MM.1S (cell line): ENCODE data around the gene RPS6KA3.

ENCODE experiments used
- DNase-seq: peaks from one replicate; pipeline ENCODE4 v3.0.0-alpha.2; 2015
- H2AFZ ChIP-seq: fragments of 300-600 bp; sonication (generic); 2 replicates; pipeline ENCODE4 v1.6.0; 2016; ENCODE audit warnings: antibody characterized with exemption, low read length
- H3F3A ChIP-seq: fragments of 300-600 bp; sonication (generic); 2 replicates; pipeline ENCODE4 v1.6.1; 2016; ENCODE audit warnings: mild to moderate bottlenecking, antibody characterized with exemption, low read length, moderate library complexity, mixed read lengths; ENCODE audit not compliant: insufficient read depth
- H3K27ac ChIP-seq: fragments of 300-600 bp; sonication (generic); 2 replicates; pipeline ENCODE4 v1.5.1; 2016; ENCODE audit warnings: mild to moderate bottlenecking, low read length
- H3K27me3 ChIP-seq: fragments of 300-600 bp; sonication (generic); replicated peaks from 2 replicates; pipeline ENCODE4 v1.6.0; 2016; ENCODE audit warnings: low read length; ENCODE audit not compliant: insufficient read depth
- H3K36me3 ChIP-seq: fragments of 300-600 bp; sonication (generic); replicated peaks from 2 replicates; pipeline ENCODE4 v1.6.1; 2016; ENCODE audit warnings: mild to moderate bottlenecking, low read length, mixed read lengths; ENCODE audit not compliant: insufficient read depth
- H3K4me1 ChIP-seq: fragments of 300-600 bp; sonication (generic); 2 replicates; pipeline ENCODE4 v1.6.1; 2016; ENCODE audit warnings: low read length, mixed read lengths
- H3K4me2 ChIP-seq: fragments of 300-600 bp; sonication (generic); 2 replicates; pipeline ENCODE4 v1.6.0; 2016; ENCODE audit warnings: low read depth, low read length
- H3K4me3 ChIP-seq: fragments of 300-600 bp; sonication (generic); 2 replicates; pipeline ENCODE4 v1.5.1; 2016; ENCODE audit warnings: low read length, mixed read lengths
- H3K79me2 ChIP-seq: fragments of 300-600 bp; sonication (generic); 2 replicates; pipeline ENCODE4 v1.6.1; 2016; ENCODE audit warnings: mixed run types, low read length, mixed read lengths
- H3K9ac ChIP-seq: fragments of 300-600 bp; sonication (generic); 2 replicates; pipeline ENCODE4 v1.6.1; 2016; ENCODE audit warnings: low read length, mixed read lengths
- H3K9me2 ChIP-seq: fragments of 300-600 bp; sonication (generic); replicated peaks from 2 replicates; pipeline ENCODE4 v1.6.1; 2016; ENCODE audit warnings: mild to moderate bottlenecking, low read length, mixed read lengths; ENCODE audit not compliant: insufficient read depth
- H3K9me3 ChIP-seq: fragments of 300-600 bp; sonication (generic); replicated peaks from 2 replicates; pipeline ENCODE4 v1.6.1; 2016; ENCODE audit warnings: mild to moderate bottlenecking, low read length, mixed read lengths; ENCODE audit not compliant: insufficient read depth
- H4K20me1 ChIP-seq: fragments of 300-600 bp; sonication (generic); 2 replicates; pipeline ENCODE4 v1.6.1; 2016; ENCODE audit warnings: mild to moderate bottlenecking, low read length, moderate library complexity, mixed read lengths; ENCODE audit not compliant: insufficient read depth
- CTCF ChIP-seq: fragments of 300-600 bp; sonication (generic); IDR thresholded peaks from 2 replicates; pipeline ENCODE4 v1.5.1; 2016; ENCODE audit warnings: antibody characterized with exemption, low read length, mixed read lengths
- EZH2 ChIP-seq: fragments of 300-600 bp; sonication (generic); optimal IDR thresholded peaks from 2 replicates; pipeline ENCODE3; 2017; ENCODE audit warnings: low read depth, mild to moderate bottlenecking, antibody characterized with exemption, low read length, mixed read lengths
- EZH2phosphoT487 ChIP-seq: fragments of 300-600 bp; sonication (generic); IDR thresholded peaks from 2 replicates; pipeline ENCODE4 v1.6.1; 2018; ENCODE audit warnings: antibody characterized with exemption, low read length

The RPS6KA3 gene

DNA sequence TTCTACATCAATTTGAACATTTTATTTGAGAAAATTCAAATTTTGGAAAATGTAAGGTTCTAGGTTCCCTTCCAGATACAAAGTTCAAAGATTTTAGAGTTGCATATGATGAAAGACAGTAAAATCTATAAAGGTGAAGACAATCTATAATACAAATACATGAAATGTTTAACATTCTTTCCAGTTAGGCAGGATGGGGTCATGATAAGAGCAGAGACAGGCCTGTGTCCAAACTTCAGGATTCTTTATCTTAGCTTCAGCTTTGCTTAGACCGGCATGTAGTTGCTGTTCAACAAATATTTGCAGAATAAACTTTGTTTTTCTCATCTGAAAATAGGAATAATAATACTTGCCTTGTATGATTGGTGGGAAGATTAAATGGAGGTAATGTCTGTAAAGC is 4.5 kb upstream of the RPS6KA3 start:
- Histone ChIP-seq H3K9me3 (no peaks in the 10 kb centered on the region), H3K4me2 (no peak overlapping the region), H3K4me3 (no peak overlapping the region), H3K27ac (no peak overlapping the region), H3K27me3 (no peaks in the 10 kb centered on the region), H3K79me2 (peaks cover 2% of the 10 kb centered on the region), H3F3A (no peaks in the 10 kb centered on the region), H4K20me1 (no peaks in the 10 kb centered on the region), H3K36me3 (no peaks in the 10 kb centered on the region), H2AFZ (no peak overlapping the region), H3K9me2 (no peaks in the 10 kb centered on the region), H3K9ac (no peak overlapping the region), H3K4me1 (no peaks in the 10 kb centered on the region)
- no peak for DNase-seq
- TF ChIP-seq CTCF (no peak), EZH2phosphoT487 (no peak), EZH2 (no peak)

- Histone ChIP-seq H4K20me1 (no peaks in the 10 kb centered on the region), H3K9ac (no peak overlapping the region)
These were observed 3.8 kb upstream of the RPS6KA3 start for GRCh38 chrX:20270562-20270890.

DNA sequence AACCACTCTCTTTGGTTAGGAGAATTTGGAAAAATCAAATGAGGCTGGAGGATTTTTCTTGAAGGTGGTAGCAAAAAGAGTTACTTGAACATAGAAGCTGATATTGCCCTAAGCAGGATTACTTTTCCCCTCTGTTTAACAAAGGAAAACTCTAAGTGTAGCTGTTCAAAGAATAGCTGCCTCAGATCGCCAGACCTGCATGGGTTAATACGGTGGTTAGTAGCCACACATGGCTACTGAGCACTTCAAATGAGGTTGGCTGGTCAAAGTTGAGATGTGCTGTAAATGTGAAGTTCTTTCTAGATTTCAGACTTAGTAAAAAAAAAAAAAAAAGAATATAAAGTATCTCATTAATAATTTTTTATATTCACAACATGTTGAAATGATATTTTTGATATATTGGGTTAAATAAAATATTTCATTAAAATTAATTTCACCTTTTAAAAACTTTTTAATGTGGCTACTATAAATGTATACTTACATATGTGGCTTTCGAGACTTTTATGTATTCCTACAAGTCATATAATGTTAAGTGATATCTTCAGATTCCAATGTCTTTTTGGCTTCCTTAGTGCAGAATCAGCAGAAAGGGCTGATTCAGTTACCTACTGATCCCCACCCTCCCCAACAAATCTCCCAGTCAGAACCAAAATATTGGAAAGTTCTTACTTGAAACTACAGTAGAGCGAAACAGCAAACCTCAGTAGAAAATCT is 3.3 kb upstream of the RPS6KA3 start:
- Histone ChIP-seq H3K9me3 (no peaks in the 10 kb centered on the region), H3K4me3 (no peak overlapping the region), H2AFZ (no peak overlapping the region), H3K4me1 (no peaks in the 10 kb centered on the region), H3K36me3 (no peaks in the 10 kb centered on the region), H3K79me2 (peaks cover 14% of the 10 kb centered on the region), H3K9me2 (no peaks in the 10 kb centered on the region), H3F3A (no peaks in the 10 kb centered on the region; the same call in 1 of the 2 replicates), H3K27me3 (no peaks in the 10 kb centered on the region), H3K4me2 (no peak overlapping the region), H4K20me1 (no peaks in the 10 kb centered on the region), H3K9ac (no peak overlapping the region), H3K27ac (no peak overlapping the region)
- TF ChIP-seq EZH2phosphoT487: no peak
- no peak for TF ChIP-seq EZH2
- TF ChIP-seq CTCF: no peak
- no peak for DNase-seq

More at GRCh38 chrX:20270562-20270890, 3.8 kb upstream of the RPS6KA3 start:
- no peak overlapping the region for H3K4me3 ChIP-seq
- no peaks in the 10 kb centered on the region for H3K9me3 ChIP-seq
- H3K79me2 ChIP-seq: peaks cover 8% of the 10 kb centered on the region
- no peaks in the 10 kb centered on the region for H3K27me3 ChIP-seq
- no peak overlapping the region for H3K4me2 ChIP-seq
- TF ChIP-seq CTCF (no peak), EZH2 (no peak), EZH2phosphoT487 (no peak)
- no peak overlapping the region for H2AFZ ChIP-seq
- H3F3A ChIP-seq: no peaks in the 10 kb centered on the region
- H3K4me1 ChIP-seq: no peaks in the 10 kb centered on the region
- H3K27ac ChIP-seq: no peak overlapping the region
- no peak for DNase-seq
- no peaks in the 10 kb centered on the region for H3K9me2 ChIP-seq
- H3K36me3 ChIP-seq: no peaks in the 10 kb centered on the region
